HG02610 (cell line): ENCODE measurements around the gene GTF2IRD2.
"Not testable (repeated sequence)": the region's sequence is repeated elsewhere in the genome, so short reads cannot be mapped to it uniquely, and the experiment has no call there.

Experiments used
- ATAC-seq: cut with Tn5 transposase; IDR thresholded peaks from one replicate; pipeline ENCODE4 v1.9.1; 2021; ENCODE audit warnings: mild to moderate bottlenecking, moderate library complexity; ENCODE audit not compliant: unreplicated experiment

GTF2IRD2 gene

DNA sequence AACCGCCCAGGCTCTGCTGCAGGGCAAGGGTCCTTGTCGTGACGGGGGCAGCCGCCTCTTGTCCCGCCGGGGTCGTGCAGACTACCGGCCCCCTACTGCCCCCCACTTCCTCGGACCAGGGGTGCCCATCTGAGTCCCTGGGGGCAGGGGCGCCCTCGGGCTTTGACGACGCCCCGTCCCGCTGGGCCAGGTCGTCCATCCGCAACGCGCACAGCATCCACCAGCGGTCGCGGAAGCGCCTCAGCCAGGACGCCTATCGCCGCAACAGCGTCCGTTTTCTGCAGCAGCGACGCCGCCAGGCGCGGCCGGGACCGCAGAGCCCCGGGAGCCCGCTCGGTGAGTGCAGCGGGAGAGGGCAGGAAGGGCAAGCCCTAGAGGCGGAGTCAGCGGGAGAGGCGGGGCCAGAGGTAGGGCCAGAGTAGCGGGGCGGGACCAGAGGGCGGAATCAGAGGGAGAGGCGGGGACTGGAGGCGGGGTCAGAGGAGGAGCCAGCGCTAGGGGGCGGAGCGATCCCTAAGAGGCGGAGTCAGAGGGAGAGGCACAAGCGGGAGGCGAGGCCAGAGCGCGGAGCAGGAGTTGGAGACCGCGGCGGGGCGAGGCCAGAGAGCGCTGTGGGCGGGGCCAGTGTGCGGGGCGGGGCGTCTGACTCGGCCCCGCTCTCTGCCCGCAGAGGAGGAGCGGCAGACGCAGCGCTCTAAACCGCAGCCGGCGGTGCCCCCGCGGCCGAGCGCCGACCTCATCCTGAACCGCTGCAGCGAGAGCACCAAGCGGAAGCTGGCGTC, 62.8 kb downstream of the GTF2IRD2 start:
- ATAC-seq = peak; percentile 90

DNA sequence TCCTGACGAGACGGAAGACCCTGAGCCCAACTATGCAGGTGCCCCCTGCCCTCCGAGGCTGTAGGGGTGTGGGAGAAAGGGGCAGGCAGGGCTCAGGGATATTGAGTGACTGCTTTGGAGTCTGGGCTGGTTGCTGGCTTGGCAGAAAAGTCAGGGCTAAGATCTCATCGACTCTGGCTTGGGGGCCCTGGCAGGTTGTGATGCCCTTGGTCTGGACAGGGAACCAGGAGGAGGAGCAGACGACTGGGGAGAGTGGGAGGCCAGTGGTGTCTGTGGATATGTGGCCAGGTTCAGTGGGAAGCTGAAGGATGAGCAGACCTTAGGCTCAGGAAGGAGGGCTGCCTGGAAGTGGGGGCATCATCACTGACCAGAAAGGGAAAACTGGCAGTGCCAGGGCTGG, 67.8 kb downstream of the GTF2IRD2 start:
- ATAC-seq = not testable (repeated sequence)

DNA sequence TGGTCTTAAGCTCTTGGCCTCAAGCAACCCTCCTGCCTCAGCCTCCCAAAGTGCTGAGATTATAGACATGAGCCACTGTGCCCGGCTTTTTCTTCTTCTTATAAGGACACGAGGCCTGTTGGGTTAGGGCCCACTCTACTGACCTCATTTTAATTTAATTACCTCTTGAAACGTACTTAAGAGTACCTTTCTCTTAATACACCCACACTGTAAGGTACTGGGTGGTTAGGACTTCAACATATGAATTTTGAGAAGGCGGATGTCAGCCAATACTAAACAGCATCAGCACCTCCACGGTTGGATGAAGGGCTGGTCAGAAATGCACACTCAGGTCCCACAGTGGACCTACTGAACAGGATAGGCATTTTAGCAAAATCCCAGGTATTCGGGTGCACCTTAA, 69.7 kb downstream of the GTF2IRD2 start:
- ATAC-seq = not testable (repeated sequence)

DNA sequence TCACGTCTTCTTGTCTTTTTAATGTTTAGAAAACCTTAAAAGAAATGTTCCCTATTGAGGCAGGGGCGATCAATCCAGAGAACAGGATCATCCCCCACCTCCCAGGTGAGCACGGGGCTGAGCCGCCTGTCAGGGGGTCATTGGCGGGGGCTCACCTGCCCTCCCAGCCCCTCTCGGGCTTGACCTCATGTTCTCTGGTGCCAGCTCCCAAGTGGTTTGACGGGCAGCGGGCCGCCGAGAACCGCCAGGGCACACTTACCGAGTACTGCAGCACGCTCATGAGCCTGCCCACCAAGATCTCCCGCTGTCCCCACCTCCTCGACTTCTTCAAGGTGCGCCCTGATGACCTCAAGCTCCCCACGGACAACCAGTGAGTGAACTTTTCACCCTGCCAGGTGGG, 72.4 kb downstream of the GTF2IRD2 start:
- not testable (repeated sequence) for ATAC-seq

DNA sequence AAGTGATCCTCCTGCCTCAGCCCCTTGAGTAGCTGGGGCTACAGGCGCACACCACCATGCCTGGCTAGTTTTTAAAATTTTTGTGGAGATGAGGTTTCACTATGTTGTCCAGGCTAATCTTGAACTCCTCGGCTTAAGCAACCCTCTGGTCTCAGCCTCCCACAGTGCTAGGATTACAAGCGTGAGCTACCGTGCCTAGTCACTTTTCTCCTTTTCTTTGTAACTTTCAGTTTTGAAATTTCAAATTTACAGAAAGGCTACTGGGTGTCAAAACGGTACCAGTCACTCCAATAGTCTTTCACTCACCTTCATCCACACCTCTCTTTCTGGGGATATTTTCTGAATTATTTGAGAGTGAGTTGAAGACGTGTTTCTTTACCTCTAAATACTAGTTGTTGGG, 76.3 kb downstream of the GTF2IRD2 start:
- ATAC-seq = peak; percentile 68

DNA sequence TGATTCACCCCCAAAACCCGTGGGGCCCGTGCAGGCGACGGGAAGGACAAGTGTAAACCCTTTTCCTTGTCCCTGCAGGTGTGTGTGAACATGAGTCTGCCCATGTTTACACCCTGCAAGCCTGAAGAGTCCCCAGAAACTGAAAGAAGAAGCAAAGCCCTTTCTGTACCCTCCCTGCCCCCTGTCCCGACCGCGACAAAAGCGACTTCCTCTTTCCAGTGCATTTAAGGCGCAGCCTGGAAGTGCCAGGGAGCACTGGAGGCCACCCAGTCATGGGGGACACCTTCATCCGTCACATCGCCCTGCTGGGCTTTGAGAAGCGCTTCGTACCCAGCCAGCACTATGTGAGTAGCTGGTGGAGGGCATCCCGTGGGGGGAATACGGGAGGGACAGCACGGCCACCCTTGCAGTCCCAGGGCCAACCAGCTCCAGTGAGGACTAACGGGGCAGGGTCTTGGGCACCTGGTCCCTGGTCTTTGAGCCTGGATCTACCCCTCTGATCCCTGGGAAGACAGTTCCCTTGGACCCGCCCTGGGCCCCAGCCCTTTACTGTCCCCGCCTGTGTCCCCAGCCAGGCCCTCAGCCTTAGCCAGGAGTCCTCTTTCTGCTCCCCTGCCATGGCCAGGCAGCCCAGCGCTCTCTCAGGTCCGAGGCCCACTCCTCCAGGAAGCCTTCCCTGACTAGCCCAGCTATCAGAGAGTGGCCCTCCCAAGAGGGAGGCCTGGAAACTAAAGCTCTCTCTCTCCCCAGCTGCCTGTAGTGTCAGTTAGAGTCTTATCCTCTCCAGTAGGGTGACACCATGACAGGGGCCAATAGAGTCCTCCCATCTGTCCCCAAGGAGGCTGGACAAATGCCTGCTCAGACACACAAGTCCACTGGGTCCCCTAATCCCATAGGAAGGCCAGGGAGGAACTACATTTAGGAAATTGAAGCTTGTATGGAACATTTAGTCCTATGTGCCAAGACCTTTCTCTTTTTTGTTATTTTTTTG, 77.3 kb downstream of the GTF2IRD2 start, which contains the start of gene NCF1:
NCF1 (plus strand) TSS at position 252 of the 991 bp plus-strand sequence; CDS start at position 273, 21 bp downstream.
- peak; percentile 72 for ATAC-seq

DNA sequence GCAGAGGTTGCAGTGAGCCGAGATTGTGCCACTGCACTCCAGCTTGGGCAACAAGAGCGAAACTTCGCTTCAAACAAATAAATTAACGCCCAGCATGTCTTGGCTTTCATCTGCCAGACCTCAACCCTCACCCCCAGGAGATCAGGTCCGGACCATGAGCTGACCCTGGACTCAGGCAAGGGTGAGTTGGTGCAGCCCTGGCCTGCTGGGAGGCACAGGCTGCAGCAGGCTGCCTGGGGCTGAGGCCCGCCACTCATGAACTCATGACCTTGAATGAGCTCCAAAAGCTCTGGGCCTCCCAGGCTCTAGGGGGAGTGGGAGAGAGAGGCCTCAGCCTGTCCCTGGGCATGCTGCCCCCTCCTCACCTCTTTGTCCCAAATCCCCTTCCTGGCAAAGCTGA, 79.3 kb downstream of the GTF2IRD2 start:
- ATAC-seq = not testable (repeated sequence)

DNA sequence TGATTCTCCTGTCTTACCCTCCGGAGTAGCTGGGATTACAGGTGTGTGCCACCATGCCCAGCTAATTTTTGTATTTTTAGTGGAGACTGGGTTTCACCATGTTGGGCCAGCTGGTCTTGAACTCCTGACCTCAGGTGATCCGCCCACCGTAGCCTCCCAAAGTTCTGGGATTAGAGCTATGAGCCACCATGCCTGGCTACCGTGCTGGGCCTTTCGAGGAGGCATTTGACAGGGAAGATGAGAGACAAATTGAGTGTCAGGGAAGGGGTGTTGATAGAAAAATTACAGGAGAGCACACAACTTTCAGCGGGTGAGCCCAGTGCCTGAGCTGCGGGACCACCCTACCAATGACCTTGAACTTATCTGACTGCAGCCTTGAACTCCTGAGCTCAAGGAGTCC, 81.3 kb downstream of the GTF2IRD2 start:
- not testable (repeated sequence) for ATAC-seq

DNA sequence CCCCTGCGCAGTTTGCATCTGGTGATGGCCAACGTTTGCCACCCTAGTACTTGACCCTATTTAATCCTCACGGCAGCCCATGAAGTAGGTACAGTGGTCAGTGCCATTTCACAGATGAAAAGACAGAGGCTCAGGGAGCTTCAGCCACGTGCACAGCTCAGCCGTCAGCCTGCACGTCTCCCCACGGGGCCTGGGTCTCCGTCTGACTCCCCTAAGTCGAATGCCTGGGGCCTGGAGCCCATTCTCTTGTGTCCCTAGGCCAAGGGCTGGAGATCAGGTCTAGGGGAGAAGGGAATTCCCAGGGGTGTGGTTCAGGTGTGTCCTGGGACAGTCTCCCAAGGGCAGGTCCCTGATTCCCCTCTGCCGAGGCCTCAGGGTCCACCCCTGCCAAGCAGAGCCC, 84.4 kb downstream of the GTF2IRD2 start:
- not testable (repeated sequence) for ATAC-seq

DNA sequence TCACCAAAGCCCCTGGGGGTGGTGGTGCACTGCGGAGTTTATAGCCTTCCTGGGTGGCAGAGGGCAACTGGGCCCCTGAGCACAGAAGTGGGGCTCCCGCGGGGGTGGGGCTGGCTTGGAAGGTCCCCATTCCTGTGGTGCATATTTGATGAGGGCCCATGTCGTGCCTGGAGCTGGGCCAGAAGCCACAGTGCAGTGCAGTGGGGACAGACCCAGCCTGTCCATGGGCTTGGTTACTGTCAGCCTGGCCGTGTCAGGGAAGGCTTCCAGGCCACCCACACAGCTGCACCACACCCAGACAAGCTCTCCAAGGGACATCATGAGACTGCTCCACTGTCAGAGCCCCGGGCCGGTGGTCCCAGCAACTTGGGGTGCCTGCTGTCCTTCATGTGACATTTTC, 84.9 kb downstream of the GTF2IRD2 start:
- peak; percentile 37 for ATAC-seq

DNA sequence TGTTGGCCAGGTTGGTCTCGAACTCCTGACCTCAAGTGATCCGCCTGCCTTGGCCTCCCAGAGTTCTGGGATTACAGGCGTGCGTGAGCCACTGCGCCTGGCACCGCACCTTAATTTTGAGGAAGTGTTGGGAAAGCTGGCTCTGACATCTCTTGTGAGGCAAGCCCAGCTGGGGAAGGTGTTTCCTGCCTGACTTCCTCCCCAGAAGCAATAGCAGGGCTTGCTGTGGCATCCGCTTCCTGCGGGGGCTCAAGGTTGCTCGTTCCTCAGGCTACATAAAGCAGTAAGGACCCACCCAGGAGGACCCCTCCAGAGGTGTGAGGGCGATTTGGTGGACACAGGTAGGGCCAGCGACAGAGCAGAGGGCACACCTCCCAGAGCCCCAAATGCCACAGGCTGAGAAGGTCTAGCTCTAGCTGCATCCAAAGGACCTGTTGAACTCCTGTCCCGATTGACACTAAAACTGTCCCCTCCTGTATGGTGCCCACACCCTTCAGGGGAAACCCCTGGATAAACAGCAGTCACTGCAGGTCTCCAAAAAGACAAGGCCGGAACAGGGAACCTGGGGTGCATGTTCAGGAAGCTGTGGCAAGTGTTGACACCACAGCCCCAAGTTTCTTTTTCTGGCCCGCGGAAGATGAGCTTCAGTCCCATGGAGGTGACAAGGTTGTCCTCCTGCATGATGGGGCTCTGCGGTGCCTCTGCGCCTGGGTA, 86.0 kb downstream of the GTF2IRD2 start:
- not testable (repeated sequence) for ATAC-seq

DNA sequence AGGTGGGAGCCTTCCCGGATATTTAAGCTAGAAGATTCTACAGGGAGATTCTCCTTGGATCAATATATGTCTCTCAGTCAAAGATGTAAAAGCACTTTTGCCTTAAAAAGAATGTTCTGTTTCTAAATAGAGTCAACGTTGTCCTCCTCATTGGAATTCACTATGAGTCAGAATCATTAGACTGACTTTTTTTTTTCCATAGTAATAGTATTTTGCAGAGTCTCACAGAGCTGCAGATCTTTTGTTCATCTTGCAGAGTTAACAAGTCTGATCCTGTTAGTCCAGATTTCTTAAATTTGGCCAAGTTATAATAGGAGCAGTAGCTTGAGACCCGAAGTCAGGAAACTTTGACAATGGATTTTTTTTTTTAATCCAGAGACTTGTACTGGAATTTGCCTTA, 92.4 kb downstream of the GTF2IRD2 start:
- not testable (repeated sequence) for ATAC-seq

DNA sequence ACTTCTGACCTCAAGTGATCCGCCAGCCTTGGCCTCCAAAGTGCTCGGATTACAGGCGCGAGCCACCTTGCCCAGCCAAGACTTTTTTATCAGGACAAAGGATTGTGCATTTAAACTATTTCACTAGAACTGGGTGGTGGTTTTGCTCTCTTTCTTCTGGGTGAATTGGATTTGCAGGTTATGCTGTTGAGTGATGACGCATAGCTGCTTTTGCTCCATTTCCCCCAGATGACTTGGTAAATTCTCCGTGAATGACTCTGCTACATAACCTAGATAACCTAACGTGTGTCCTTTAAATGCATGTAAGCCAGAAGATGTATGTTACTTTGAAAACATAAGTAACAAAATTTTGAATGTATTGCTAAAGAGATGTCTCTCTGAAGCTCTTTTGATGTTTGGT, 93.1 kb downstream of the GTF2IRD2 start:
- ATAC-seq = not testable (repeated sequence)

DNA sequence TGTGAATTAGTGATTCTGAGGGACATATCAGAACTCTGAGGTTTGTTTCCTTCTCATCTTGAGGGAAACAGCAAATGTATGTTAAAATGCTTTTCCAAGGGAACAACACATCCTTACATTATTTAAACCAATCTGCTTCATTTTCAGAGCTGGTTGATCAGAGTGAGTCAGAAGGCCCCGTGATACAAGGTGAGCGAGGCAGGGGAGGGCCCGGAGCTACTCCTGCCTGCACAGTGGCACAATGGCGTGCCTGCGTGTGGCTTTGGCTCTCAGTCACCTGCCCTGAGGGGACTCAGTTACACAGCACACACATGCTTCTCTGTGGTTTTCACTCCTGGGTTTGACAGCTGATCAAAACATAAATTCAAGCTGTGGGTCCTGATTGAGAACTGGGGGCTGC, 94.7 kb downstream of the GTF2IRD2 start:
- ATAC-seq = not testable (repeated sequence)

DNA sequence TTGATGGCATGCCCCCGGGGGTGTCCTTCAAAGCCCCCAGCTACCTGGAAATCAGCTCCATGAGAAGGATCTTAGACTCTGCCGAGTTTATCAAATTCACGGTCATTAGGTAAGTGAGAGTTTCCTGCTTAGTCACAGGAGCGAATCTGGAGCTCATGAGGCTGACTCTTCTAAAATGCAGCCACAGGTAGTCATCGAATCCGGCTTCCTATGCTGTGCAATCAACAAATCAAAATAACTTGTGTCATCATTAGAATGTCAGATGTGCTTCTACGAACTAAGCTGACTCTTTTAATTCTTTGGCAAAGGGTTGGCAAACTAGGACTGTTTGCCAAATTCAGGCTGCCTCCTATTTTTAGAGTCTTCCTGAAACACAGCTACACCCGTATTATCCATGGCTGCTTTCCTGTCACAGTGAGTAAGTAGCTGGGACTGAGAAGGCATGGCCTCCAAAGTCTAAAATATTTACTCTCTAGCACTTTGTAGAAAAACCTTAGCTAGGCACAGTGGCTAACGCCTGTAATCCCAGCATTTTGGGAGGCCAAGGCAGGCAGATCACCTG, 97.4 kb downstream of the GTF2IRD2 start:
- ATAC-seq = not testable (repeated sequence)
